ENCODE results near the gene MCF2L.

DNA sequence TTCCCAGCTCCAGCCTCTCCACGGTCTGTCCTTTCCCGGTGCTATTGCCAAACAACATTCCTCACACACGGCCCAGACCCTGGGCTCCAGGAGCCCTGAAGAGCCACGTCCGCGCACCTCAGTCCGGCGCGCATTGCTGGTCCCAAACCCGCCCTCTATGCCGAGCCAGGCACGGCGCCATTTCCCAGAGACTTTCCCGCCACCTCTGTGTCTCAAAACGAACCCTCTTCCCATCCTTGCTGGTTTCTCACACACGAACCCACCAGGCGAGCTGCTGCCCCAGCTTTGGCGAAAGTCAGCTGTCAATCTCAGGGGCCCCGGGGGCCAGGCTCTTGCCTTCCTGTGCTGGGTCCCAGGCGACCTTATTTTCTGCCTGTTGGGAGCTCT is 108.5 kb downstream of the MCF2L start:
- TF ChIP-seq, protein P1, sequence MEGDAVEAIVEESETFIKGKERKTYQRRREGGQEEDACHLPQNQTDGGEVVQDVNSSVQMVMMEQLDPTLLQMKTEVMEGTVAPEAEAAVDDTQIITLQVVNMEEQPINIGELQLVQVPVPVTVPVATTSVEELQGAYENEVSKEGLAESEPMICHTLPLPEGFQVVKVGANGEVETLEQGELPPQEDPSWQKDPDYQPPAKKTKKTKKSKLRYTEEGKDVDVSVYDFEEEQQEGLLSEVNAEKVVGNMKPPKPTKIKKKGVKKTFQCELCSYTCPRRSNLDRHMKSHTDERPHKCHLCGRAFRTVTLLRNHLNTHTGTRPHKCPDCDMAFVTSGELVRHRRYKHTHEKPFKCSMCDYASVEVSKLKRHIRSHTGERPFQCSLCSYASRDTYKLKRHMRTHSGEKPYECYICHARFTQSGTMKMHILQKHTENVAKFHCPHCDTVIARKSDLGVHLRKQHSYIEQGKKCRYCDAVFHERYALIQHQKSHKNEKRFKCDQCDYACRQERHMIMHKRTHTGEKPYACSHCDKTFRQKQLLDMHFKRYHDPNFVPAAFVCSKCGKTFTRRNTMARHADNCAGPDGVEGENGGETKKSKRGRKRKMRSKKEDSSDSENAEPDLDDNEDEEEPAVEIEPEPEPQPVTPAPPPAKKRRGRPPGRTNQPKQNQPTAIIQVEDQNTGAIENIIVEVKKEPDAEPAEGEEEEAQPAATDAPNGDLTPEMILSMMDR (IDR thresholded peaks at IDR 0.05) = no peak
- no peak for TF ChIP-seq EZH2 (IDR thresholded peaks at IDR 0.05)
